ENCODE measurements around the gene ZRANB1. TPM values are rescaled to one million over a fixed set of nuclear protein-coding genes. Genes with fewer than 3 reads are reported as not detected.
A peak's percentile ranks its signal among the peaks of the same experiment; 100 is the strongest.

ZRANB1 gene
- total RNA-seq, 1 donor from 2014 or later, result 24.0 TPM

GRCh38 chr10:124998624-124999291 lies 56.8 kb downstream of the ZRANB1 start:
- Mint-ChIP-seq H3K36me3 (ENCODE audit: low read depth) (peaks cover 21% of the 10 kb centered on the region), H3K4me1 (peaks cover 23% of the 10 kb centered on the region), H3K27ac (ENCODE audit: unreplicated experiment) (peak overlapping the region; percentile 50), H3K4me3 (no peak overlapping the region), H3K27me3 (ENCODE audit: low read depth) (peaks cover 6% of the 10 kb centered on the region), H3K9me3 (no peaks in the 10 kb centered on the region)
- DNase-seq (ENCODE audit: low read depth, low spot score), result no peak
- TF ChIP-seq, protein P1, sequence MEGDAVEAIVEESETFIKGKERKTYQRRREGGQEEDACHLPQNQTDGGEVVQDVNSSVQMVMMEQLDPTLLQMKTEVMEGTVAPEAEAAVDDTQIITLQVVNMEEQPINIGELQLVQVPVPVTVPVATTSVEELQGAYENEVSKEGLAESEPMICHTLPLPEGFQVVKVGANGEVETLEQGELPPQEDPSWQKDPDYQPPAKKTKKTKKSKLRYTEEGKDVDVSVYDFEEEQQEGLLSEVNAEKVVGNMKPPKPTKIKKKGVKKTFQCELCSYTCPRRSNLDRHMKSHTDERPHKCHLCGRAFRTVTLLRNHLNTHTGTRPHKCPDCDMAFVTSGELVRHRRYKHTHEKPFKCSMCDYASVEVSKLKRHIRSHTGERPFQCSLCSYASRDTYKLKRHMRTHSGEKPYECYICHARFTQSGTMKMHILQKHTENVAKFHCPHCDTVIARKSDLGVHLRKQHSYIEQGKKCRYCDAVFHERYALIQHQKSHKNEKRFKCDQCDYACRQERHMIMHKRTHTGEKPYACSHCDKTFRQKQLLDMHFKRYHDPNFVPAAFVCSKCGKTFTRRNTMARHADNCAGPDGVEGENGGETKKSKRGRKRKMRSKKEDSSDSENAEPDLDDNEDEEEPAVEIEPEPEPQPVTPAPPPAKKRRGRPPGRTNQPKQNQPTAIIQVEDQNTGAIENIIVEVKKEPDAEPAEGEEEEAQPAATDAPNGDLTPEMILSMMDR (conservative IDR thresholded peaks at IDR 0.05), result no peak

DNA sequence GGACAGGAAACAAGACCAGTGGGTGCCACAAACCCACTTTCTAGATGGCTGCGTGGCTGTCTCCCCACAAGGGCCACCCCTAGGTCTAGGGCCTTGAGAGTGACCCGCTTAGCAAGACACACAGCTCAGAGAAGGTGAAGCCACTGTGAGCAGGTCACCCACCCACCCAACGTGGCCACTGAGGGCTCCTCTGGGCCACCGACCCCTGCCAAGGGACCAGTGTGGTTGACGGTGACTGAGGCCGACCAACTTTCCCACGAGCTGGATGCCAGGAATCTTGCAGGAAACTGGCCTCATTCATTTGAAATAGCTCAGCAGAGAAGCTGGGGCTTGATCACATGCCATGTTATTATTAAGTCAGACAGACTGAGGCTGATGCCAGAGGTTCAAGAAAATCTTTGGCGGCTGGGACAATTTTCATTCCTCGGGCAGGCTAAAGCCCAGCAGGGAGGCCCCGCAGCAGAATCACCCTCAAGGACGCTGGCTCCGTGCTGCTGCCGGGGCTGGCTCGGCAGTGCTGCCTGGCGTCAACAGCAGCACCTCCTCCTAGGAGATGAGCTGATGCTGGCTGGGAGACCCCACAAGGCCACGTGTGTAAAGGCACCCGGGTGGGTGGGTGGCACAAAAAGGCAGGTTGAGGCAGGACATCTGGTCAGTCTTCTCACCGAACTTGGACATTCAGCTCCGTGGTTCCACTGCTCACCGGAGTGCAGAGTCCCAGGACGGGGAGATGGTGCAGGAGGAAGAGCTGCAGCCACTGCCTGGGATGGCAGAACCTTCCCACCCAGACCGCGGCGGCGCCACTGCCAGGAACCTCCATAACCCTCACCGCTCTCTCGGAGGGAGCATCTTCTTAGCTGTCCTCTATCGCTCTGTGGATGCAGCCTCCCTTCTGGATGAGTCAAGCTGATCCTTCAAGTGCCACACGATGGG lies 57.8 kb downstream of the ZRANB1 start:
- H3K9me3 Mint-ChIP-seq, result no peaks in the 10 kb centered on the region
- peaks cover 6% of the 10 kb centered on the region for H3K27me3 Mint-ChIP-seq (ENCODE audit: low read depth)
- DNase-seq (ENCODE audit: low read depth, low spot score), result no peak
- peak overlapping the region; percentile 27 for H3K27ac Mint-ChIP-seq (ENCODE audit: unreplicated experiment)
- H3K4me3 Mint-ChIP-seq, result peak overlapping the region; percentile 19
- TF ChIP-seq, protein P1 (conservative IDR thresholded peaks at IDR 0.05), result no peak
- H3K36me3 Mint-ChIP-seq (ENCODE audit: low read depth), result peaks cover 15% of the 10 kb centered on the region
- peaks cover 23% of the 10 kb centered on the region for H3K4me1 Mint-ChIP-seq

GRCh38 chr10:125000366-125001312 lies 58.7 kb downstream of the ZRANB1 start:
- peak; percentile 50 for DNase-seq (ENCODE audit: low read depth, low spot score)
- peaks cover 6% of the 10 kb centered on the region for H3K27me3 Mint-ChIP-seq (ENCODE audit: low read depth)
- peak overlapping the region; percentile 79 for H3K4me3 Mint-ChIP-seq
- H3K36me3 Mint-ChIP-seq (ENCODE audit: low read depth), result peaks cover 9% of the 10 kb centered on the region
- peaks cover 28% of the 10 kb centered on the region for H3K4me1 Mint-ChIP-seq
- TF ChIP-seq, protein P1 (conservative IDR thresholded peaks at IDR 0.05), result no peak
- no peaks in the 10 kb centered on the region for H3K9me3 Mint-ChIP-seq
- H3K27ac Mint-ChIP-seq (ENCODE audit: unreplicated experiment), result peak overlapping the region; percentile 99

- Mint-ChIP-seq H3K4me3 (peak overlapping the region; percentile 79), H3K36me3 (ENCODE audit: low read depth) (peaks cover 9% of the 10 kb centered on the region), H3K27me3 (ENCODE audit: low read depth) (peaks cover 6% of the 10 kb centered on the region), H3K9me3 (no peaks in the 10 kb centered on the region), H3K27ac (ENCODE audit: unreplicated experiment) (peak overlapping the region; percentile 99), H3K4me1 (peaks cover 35% of the 10 kb centered on the region)
- TF ChIP-seq, protein P1 (conservative IDR thresholded peaks at IDR 0.05), result no peak
- peak; percentile 30 for DNase-seq (ENCODE audit: low read depth, low spot score)
These were observed 59.6 kb downstream of the ZRANB1 start for GRCh38 chr10:125001313-125002046.
